Neural crest cell (in vitro differentiated cells): ENCODE measurements around the gene KSR1. TPM values are rescaled to one million over a fixed set of nuclear protein-coding genes. Genes with fewer than 3 reads are reported as not detected.

Experiments used
- DNase-seq: peaks from one replicate; pipeline ENCODE4 v3.0.0; 2021; ENCODE audit warnings: low read depth, mixed read lengths, low spot score
- H3K27ac Mint-ChIP-seq: one replicate; pipeline ENCODE4 v1.8.0; 2021; ENCODE audit warnings: mild to moderate bottlenecking, mixed read lengths; ENCODE audit not compliant: unreplicated experiment
- H3K27me3 Mint-ChIP-seq: 2 replicates; pipeline ENCODE4 v1.8.0; 2021; ENCODE audit warnings: low read depth, mild to moderate bottlenecking, mixed read lengths
- H3K36me3 Mint-ChIP-seq: 2 replicates; pipeline ENCODE4 v1.8.0; 2021; ENCODE audit warnings: low read depth, mild to moderate bottlenecking, mixed read lengths
- H3K4me1 Mint-ChIP-seq: 2 replicates; pipeline ENCODE4 v1.8.0; 2021; ENCODE audit warnings: mixed read lengths
- H3K4me3 Mint-ChIP-seq: one replicate; pipeline ENCODE4 v1.8.0; 2021; ENCODE audit warnings: mild to moderate bottlenecking, mixed read lengths
- H3K9me3 Mint-ChIP-seq: 2 replicates; pipeline ENCODE4 v1.8.0; 2021; ENCODE audit warnings: mixed read lengths
- total RNA-seq: library from RNA; stranded (reverse); gene quantifications from 2 replicates; pipeline ENCODE4 v1.2.1, GENCODE V29; 2021
- TF ChIP-seq, protein P1 (sequence below): fragments of 200-600 bp; sonication (generic); conservative IDR thresholded peaks from 2 replicates; pipeline ENCODE4 v1.5.0; 2021; ENCODE audit warnings: antibody characterized with exemption, mild to moderate bottlenecking

KSR1 gene
- total RNA-seq, 1 donor from 2014 or later: 28.0 TPM

DNA sequence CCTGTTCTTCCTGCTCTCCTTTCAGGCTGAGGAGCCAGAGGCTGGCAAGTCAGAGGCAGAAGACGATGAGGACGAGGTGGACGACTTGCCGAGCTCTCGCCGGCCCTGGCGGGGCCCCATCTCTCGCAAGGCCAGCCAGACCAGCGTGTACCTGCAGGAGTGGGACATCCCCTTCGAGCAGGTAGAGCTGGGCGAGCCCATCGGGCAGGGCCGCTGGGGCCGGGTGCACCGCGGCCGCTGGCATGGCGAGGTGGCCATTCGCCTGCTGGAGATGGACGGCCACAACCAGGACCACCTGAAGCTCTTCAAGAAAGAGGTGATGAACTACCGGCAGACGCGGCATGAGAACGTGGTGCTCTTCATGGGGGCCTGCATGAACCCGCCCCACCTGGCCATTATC is 149.2 kb downstream of the KSR1 start:
- no peak for DNase-seq
- no peaks in the 10 kb centered on the region for H3K36me3 Mint-ChIP-seq

DNA sequence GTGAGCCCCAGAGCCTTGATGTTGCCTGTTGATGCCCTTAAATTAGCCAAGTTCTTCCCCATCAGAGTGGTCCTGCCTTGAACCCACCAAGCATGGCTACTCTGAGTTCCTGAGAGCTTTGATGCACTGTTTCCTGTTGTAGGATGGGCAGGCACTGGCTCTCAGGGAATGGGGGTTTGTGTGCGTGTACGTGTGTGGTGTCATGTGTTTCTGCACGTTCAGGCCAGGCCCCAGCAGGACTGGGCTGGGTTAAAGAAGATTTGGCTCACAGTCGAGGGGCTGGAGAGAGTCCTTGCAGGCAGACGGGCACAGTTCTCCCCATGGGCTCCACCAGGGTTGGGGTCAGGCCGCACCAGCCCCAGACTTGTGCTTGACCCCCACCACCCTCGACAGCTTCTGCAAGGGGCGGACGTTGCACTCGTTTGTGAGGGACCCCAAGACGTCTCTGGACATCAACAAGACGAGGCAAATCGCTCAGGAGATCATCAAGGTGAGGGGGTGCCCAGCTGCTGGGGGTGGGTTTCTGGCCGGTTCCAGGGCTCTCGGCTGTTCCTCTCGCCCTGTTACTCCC is 151.4 kb downstream of the KSR1 start:
- no peaks in the 10 kb centered on the region for H3K9me3 Mint-ChIP-seq
- TF ChIP-seq, protein P1, sequence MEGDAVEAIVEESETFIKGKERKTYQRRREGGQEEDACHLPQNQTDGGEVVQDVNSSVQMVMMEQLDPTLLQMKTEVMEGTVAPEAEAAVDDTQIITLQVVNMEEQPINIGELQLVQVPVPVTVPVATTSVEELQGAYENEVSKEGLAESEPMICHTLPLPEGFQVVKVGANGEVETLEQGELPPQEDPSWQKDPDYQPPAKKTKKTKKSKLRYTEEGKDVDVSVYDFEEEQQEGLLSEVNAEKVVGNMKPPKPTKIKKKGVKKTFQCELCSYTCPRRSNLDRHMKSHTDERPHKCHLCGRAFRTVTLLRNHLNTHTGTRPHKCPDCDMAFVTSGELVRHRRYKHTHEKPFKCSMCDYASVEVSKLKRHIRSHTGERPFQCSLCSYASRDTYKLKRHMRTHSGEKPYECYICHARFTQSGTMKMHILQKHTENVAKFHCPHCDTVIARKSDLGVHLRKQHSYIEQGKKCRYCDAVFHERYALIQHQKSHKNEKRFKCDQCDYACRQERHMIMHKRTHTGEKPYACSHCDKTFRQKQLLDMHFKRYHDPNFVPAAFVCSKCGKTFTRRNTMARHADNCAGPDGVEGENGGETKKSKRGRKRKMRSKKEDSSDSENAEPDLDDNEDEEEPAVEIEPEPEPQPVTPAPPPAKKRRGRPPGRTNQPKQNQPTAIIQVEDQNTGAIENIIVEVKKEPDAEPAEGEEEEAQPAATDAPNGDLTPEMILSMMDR: no peak
- peaks cover 4% of the 10 kb centered on the region for H3K4me1 Mint-ChIP-seq
- H3K4me3 Mint-ChIP-seq: no peak overlapping the region
- DNase-seq: no peak
- no peaks in the 10 kb centered on the region for H3K36me3 Mint-ChIP-seq
- H3K27ac Mint-ChIP-seq: peak overlapping the region; percentile 43
- no peaks in the 10 kb centered on the region for H3K27me3 Mint-ChIP-seq

More for the DNA sequence above, 149.2 kb downstream of the KSR1 start:
- Mint-ChIP-seq H3K27ac (no peak overlapping the region), H3K9me3 (no peaks in the 10 kb centered on the region), H3K4me1 (peaks cover 10% of the 10 kb centered on the region), H3K4me3 (no peak overlapping the region), H3K27me3 (no peaks in the 10 kb centered on the region)
- TF ChIP-seq, protein P1: no peak

DNA sequence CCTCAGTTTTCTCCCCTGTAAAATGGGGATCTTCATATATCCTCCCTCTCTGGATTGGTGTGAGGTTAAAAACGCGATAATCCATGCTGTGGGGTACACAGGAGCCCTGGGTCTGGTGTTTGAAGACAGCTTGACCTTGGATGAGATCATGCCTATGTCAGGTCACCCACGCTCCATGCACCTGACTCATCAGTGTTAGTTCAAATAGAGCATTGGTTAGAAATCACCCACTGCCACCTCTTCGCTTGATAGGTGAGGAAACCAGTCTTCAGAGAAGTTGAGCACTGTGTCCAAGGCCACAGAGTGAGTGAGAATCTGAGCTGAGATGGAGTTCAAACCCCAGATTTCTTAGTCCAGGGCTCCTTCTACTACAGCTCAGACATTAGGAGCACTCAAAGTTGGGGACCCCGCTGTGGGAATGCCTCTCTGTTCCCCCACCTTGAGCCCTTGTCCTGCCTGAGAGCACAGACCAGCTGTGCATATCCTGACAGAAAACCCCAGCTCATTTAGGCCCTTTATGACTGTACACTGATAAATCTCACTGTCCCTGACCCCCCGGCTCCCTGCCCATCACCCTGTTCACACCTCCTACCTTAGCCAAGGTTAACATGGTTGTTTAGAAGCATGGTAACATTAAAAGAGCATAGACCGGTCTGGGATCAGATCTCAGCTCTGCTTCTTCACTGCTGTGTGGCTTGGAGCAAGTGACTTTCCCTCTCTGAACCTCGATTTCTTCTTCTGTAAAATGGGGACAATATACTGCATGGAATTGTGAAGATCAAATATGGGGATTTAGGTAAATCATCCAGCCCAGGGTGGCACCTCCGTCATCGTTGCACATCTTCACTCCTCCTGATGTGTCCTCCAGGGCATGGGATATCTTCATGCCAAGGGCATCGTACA is 152.3 kb downstream of the KSR1 start:
- H3K27ac Mint-ChIP-seq: peak overlapping the region; percentile 19
- no peaks in the 10 kb centered on the region for H3K36me3 Mint-ChIP-seq
- no peaks in the 10 kb centered on the region for H3K4me1 Mint-ChIP-seq
- H3K27me3 Mint-ChIP-seq: no peaks in the 10 kb centered on the region
- DNase-seq: no peak
- TF ChIP-seq, protein P1: no peak
- H3K4me3 Mint-ChIP-seq: no peak overlapping the region
- no peaks in the 10 kb centered on the region for H3K9me3 Mint-ChIP-seq

DNA sequence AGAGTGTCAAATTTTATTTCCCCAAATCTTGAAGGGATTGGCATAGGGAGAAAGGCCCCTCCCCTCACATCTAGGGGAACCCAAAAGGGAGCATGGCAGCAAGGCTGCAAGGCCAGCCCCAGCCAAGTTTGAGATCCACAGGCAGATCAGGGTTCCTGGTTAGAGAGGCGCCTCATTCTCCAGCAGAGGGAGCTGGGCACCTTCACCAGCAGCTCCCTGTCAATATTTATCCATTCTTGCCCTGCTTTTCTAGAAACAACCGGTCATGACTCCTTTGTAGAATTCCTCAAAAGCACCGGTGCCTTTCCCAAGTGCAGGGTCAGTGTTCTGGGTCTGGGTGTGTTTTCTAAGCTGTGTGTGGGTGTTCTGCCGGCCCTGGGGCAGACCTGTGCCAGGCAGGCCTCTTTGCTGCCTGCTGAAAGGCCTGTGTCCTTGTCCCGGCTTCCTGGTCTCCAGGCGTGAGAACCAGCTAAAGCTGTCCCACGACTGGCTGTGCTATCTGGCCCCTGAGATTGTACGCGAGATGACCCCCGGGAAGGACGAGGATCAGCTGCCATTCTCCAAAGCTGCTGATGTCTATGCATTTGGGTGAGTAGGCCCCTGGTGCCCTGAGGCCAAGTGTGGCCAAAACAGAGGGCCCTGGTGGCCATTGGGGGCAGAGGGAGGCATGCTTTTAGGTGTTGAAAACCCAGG is 153.5 kb downstream of the KSR1 start:
- H3K36me3 Mint-ChIP-seq: peaks cover 2% of the 10 kb centered on the region
- H3K4me1 Mint-ChIP-seq: no peaks in the 10 kb centered on the region
- TF ChIP-seq, protein P1: peak; percentile 54
- H3K9me3 Mint-ChIP-seq: no peaks in the 10 kb centered on the region
- H3K27ac Mint-ChIP-seq: no peak overlapping the region
- no peaks in the 10 kb centered on the region for H3K27me3 Mint-ChIP-seq
- H3K4me3 Mint-ChIP-seq: no peak overlapping the region
- DNase-seq: no peak

DNA sequence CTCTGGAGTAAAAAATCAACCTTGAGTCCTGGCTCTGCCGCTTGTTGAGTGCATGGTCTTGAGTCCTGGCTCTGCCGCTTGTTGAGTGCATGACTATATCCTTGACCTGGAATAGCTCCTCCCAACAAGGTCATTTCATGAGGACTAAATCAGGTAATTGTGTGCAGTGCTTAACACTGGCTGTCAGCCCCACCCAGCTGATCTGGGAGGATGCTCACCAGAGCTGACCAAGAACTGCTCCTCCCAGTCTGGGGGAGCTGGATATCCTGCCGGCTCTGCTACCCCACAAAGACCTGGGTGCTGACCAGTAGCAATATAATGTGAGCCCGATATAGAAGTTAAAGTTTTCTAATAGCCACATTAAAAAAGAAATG is 154.0 kb downstream of the KSR1 start:
- Mint-ChIP-seq H3K27ac (no peak overlapping the region), H3K9me3 (no peaks in the 10 kb centered on the region), H3K4me3 (no peak overlapping the region), H3K36me3 (peaks cover 6% of the 10 kb centered on the region), H3K27me3 (no peaks in the 10 kb centered on the region), H3K4me1 (peaks cover 5% of the 10 kb centered on the region)
- no peak for DNase-seq
- TF ChIP-seq, protein P1: no peak
